ENCODE measurements around the gene TBX10.
"Not testable (repeated sequence)": the region's sequence is repeated elsewhere in the genome, so short reads cannot be mapped to it uniquely, and the experiment has no call there.

Gene TBX10

GRCh38 chr11:67597458-67597857 lies 42.1 kb downstream of the TBX10 start:
- DNase-seq = not testable (repeated sequence)

- DNase-seq = no peak
Measured at GRCh38 chr11:67596753-67597300, 42.7 kb downstream of the TBX10 start.

GRCh38 chr11:67594480-67594879 lies 45.1 kb downstream of the TBX10 start:
- DNase-seq = no peak

GRCh38 chr11:67593565-67593905 lies 46.0 kb downstream of the TBX10 start:
- DNase-seq = no peak

GRCh38 chr11:67592880-67593564 lies 46.5 kb downstream of the TBX10 start:
- DNase-seq = no peak

GRCh38 chr11:67588899-67589415 lies 50.6 kb downstream of the TBX10 start:
- not testable (repeated sequence) for DNase-seq

GRCh38 chr11:67588136-67588503 lies 51.4 kb downstream of the TBX10 start:
- no peak for DNase-seq

- DNase-seq = no peak
Measured at GRCh38 chr11:67586568-67587250, 52.9 kb downstream of the TBX10 start.

GRCh38 chr11:67585911-67586310 lies 53.7 kb downstream of the TBX10 start:
- no peak for DNase-seq

GRCh38 chr11:67584881-67585873 lies 54.4 kb downstream of the TBX10 start:
- peak; percentile 55 for DNase-seq

GRCh38 chr11:67584205-67584880 lies 55.2 kb downstream of the TBX10 start:
- peak; percentile 84 for DNase-seq

- peak; percentile 99 for DNase-seq
Measured at GRCh38 chr11:67583247-67584204, 56.0 kb downstream of the TBX10 start, which contains the start of gene GSTP1. TSS of gene GSTP1 (plus strand) at chr11:67583812. CDS start at chr11:67583844, 32 bp downstream.

- DNase-seq = peak; percentile 64
Measured at GRCh38 chr11:67582011-67582410, 57.6 kb downstream of the TBX10 start.

- DNase-seq = peak; percentile 93
Measured at GRCh38 chr11:67581469-67581868, 58.1 kb downstream of the TBX10 start.
